ENCODE data around the gene HLA-DOA.

HLA-DOA gene

GRCh38 chr6:32977272-32977952 is 32.0 kb downstream of the HLA-DOA start:
- no peak for DNase-seq (ENCODE audit: extremely low read depth, low read depth)
- TF ChIP-seq CTCF (IDR thresholded peaks at IDR 0.05; ENCODE audit: low read depth, low read length), result no peak

- DNase-seq (ENCODE audit: extremely low read depth, low read depth), result no peak
- no peak for TF ChIP-seq CTCF (IDR thresholded peaks at IDR 0.05; ENCODE audit: low read depth, low read length)
Observed at GRCh38 chr6:32976334-32977069, 32.9 kb downstream of the HLA-DOA start.

GRCh38 chr6:32975886-32976285 is 33.5 kb downstream of the HLA-DOA start:
- TF ChIP-seq CTCF (IDR thresholded peaks at IDR 0.05; ENCODE audit: low read depth, low read length), result no peak
- no peak for DNase-seq (ENCODE audit: extremely low read depth, low read depth)

GRCh38 chr6:32974541-32975308 is 34.7 kb downstream of the HLA-DOA start:
- TF ChIP-seq CTCF (IDR thresholded peaks at IDR 0.05; ENCODE audit: low read depth, low read length), result no peak
- no peak for DNase-seq (ENCODE audit: extremely low read depth, low read depth)

GRCh38 chr6:32974016-32974333 is 35.4 kb downstream of the HLA-DOA start:
- no peak for DNase-seq (ENCODE audit: extremely low read depth, low read depth)

GRCh38 chr6:32973144-32974015 is 36.0 kb downstream of the HLA-DOA start:
- TF ChIP-seq CTCF (IDR thresholded peaks at IDR 0.05; ENCODE audit: low read depth, low read length), result no peak
- no peak for DNase-seq (ENCODE audit: extremely low read depth, low read depth)

More at GRCh38 chr6:32974016-32974333, 35.4 kb downstream of the HLA-DOA start:
- TF ChIP-seq CTCF (IDR thresholded peaks at IDR 0.05; ENCODE audit: low read depth, low read length), result no peak

Measured in AG09319 (cell line).